GM12878 (cell line): ENCODE results near the gene UBE2E1. TPM values are rescaled to one million over a fixed set of nuclear protein-coding genes. Genes with fewer than 3 reads are reported as not detected.

ENCODE experiments used
- HCFC1 ChIP-seq: fragments of 150-350 bp; IDR thresholded peaks from 2 replicates; pipeline ENCODE4 v1.6.1; 2014; ENCODE audit warnings: low read length
- HSF1 ChIP-seq: fragments of 150-350 bp; IDR thresholded peaks from 2 replicates; pipeline ENCODE4 v1.6.1; 2014; ENCODE audit warnings: mild to moderate bottlenecking, low read depth, low read length
- MLLT1 ChIP-seq: fragments of 450-650 bp; IDR thresholded peaks from 2 replicates; pipeline ENCODE4 v1.6.1; 2016; ENCODE audit warnings: mild to moderate bottlenecking
- RAD21 ChIP-seq: IDR thresholded peaks from 2 replicates; pipeline ENCODE4 v1.6.1; 2011; ENCODE audit warnings: mild to moderate bottlenecking, low read depth, low read length, moderate library complexity; ENCODE audit not compliant: insufficient read depth
- ZNF687 ChIP-seq: fragments of 450-650 bp; IDR thresholded peaks from 2 replicates; pipeline ENCODE4 v1.6.1; 2017; ENCODE audit warnings: mild to moderate bottlenecking, moderate library complexity
- polyA plus RNA-seq, 11 experiments: library from polyadenylated mRNA; depleted of rRNA in 4 of 11; unstranded in 6 of 11; stranded (reverse) in 5 of 11; fragments of >200 nt; fragmentation: Nextera tagmentation in 4 of 11; fragmentation: Illumina TruSeq in 1 of 11; extraction: Ambion mirVana in 4 of 11; extraction: Trizol in 1 of 11; gene quantifications; 1 replicate in 1 of 11; 2 replicates in 10 of 11; pipeline versions ENCODE4 v1.2.1 to v1.2.3, GENCODE V29; 2011 to 2016; ENCODE audit warnings: inconsistent platforms in 2 of 11, missing spikeins in 2 of 11, low read depth in 1 of 11
- total RNA-seq, 4 experiments: library from RNA; depleted of rRNA in 3 of 4; stranded (reverse); fragments of >200 nt in 3 of 4; fragmentation: Illumina TruSeq in 1 of 4; extraction: Trizol in 1 of 4; gene quantifications; 2 replicates each; pipeline versions ENCODE4 v1.2.1 to v1.2.3, GENCODE V29; 2013 to 2021
- TF ChIP-seq, protein P1 (sequence below): fragments of 450-650 bp; formaldehyde crosslinking; IDR thresholded peaks from 2 replicates; pipeline ENCODE4 v1.4.0; 2020; ENCODE audit warnings: mild to moderate bottlenecking, moderate library complexity

UBE2E1 gene
- total and polyA plus RNA-seq, 10 of the 15 experiments (the other 5 are each of a cell fraction or from before 2014, with no cell fraction given), result 18.7 to 425 (median 147) TPM

GRCh38 chr3:23940775-23941174 is 135.0 kb downstream of the UBE2E1 start (continued):
- TF ChIP-seq, protein P1, sequence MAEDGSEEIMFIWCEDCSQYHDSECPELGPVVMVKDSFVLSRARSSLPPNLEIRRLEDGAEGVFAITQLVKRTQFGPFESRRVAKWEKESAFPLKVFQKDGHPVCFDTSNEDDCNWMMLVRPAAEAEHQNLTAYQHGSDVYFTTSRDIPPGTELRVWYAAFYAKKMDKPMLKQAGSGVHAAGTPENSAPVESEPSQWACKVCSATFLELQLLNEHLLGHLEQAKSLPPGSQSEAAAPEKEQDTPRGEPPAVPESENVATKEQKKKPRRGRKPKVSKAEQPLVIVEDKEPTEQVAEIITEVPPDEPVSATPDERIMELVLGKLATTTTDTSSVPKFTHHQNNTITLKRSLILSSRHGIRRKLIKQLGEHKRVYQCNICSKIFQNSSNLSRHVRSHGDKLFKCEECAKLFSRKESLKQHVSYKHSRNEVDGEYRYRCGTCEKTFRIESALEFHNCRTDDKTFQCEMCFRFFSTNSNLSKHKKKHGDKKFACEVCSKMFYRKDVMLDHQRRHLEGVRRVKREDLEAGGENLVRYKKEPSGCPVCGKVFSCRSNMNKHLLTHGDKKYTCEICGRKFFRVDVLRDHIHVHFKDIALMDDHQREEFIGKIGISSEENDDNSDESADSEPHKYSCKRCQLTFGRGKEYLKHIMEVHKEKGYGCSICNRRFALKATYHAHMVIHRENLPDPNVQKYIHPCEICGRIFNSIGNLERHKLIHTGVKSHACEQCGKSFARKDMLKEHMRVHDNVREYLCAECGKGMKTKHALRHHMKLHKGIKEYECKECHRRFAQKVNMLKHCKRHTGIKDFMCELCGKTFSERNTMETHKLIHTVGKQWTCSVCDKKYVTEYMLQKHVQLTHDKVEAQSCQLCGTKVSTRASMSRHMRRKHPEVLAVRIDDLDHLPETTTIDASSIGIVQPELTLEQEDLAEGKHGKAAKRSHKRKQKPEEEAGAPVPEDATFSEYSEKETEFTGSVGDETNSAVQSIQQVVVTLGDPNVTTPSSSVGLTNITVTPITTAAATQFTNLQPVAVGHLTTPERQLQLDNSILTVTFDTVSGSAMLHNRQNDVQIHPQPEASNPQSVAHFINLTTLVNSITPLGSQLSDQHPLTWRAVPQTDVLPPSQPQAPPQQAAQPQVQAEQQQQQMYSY (CRISPR knock-in tag), result no peak
- TF ChIP-seq ZNF687, result no peak
- TF ChIP-seq MLLT1, result no peak
- no peak for TF ChIP-seq RAD21
- TF ChIP-seq HCFC1, result no peak
- no peak for TF ChIP-seq HSF1

Other genes starting within 250 kb of the UBE2E1 start
- 11.4 and 11.5 TPM in 2 replicates for gene NKIRAS1, start 111.0 kb downstream of the UBE2E1 start, total RNA-seq (2014; rRNA removed)
- 13.8 and 14.2 TPM in 2 replicates for gene NKIRAS1, start 111.0 kb downstream of the UBE2E1 start, total RNA-seq (2014; rRNA removed; fragmentation: Illumina TruSeq; extraction: Trizol)
- gene NKIRAS1, start 111.0 kb downstream of the UBE2E1 start, total RNA-seq (2021), result 7.1 and 7.2 TPM in 2 replicates
- 7.9 and 12.9 TPM in 2 replicates for gene NKIRAS1, start 111.0 kb downstream of the UBE2E1 start, polyA plus RNA-seq (2011; rRNA removed)
- 12.4 and 14.1 TPM in 2 replicates for gene NKIRAS1, start 111.0 kb downstream of the UBE2E1 start, polyA plus RNA-seq (2014; fragmentation: Illumina TruSeq; extraction: Trizol)
- 10 to 100 TPM in 1 of 2 experiments, 1 to 10 TPM in 1; 8.9 to 10.2 TPM for gene NKIRAS1, start 111.0 kb downstream of the UBE2E1 start, polyA plus RNA-seq (2014; fragmentation: Nextera tagmentation; extraction: Ambion mirVana)
- gene NKIRAS1, start 111.0 kb downstream of the UBE2E1 start, polyA plus RNA-seq (2014; rRNA removed), result 6.9 and 9.1 TPM in 2 replicates
- 10 to 100 TPM; 13.6 to 17.9 TPM for gene NKIRAS1, start 111.0 kb downstream of the UBE2E1 start, polyA plus RNA-seq (2016; fragmentation: Nextera tagmentation; extraction: Ambion mirVana)
- gene RPL15, start 111.2 kb downstream of the UBE2E1 start, total RNA-seq (2014; rRNA removed), result 3,114 and 3,350 TPM in 2 replicates
- gene RPL15, start 111.2 kb downstream of the UBE2E1 start, total RNA-seq (2014; rRNA removed; fragmentation: Illumina TruSeq; extraction: Trizol), result 3,391 and 3,433 TPM in 2 replicates
- 2,942 and 3,030 TPM in 2 replicates for gene RPL15, start 111.2 kb downstream of the UBE2E1 start, total RNA-seq (2021)
- gene RPL15, start 111.2 kb downstream of the UBE2E1 start, polyA plus RNA-seq (2011; rRNA removed), result 3,424 and 4,734 TPM in 2 replicates
- 2,502 and 4,642 TPM in 2 replicates for gene RPL15, start 111.2 kb downstream of the UBE2E1 start, polyA plus RNA-seq (2014; fragmentation: Illumina TruSeq; extraction: Trizol)
- over 10,000 TPM in 1 of 2 experiments, 1,000 to 10,000 TPM in 1; 6,967 to 10,761 TPM for gene RPL15, start 111.2 kb downstream of the UBE2E1 start, polyA plus RNA-seq (2014; fragmentation: Nextera tagmentation; extraction: Ambion mirVana)
- 5,703 and 6,539 TPM in 2 replicates for gene RPL15, start 111.2 kb downstream of the UBE2E1 start, polyA plus RNA-seq (2014; rRNA removed)
- 1,000 to 10,000 TPM; 2,885 to 2,955 TPM for gene RPL15, start 111.2 kb downstream of the UBE2E1 start, polyA plus RNA-seq (2016; fragmentation: Nextera tagmentation; extraction: Ambion mirVana)
- 2.3 and 2.5 TPM in 2 replicates for gene NR1D2, start 139.3 kb downstream of the UBE2E1 start, total RNA-seq (2014; rRNA removed)
- gene NR1D2, start 139.3 kb downstream of the UBE2E1 start, total RNA-seq (2014; rRNA removed; fragmentation: Illumina TruSeq; extraction: Trizol), result 3.7 TPM in 2 replicates
- 4.5 and 5.3 TPM in 2 replicates for gene NR1D2, start 139.3 kb downstream of the UBE2E1 start, total RNA-seq (2021)
- gene NR1D2, start 139.3 kb downstream of the UBE2E1 start, polyA plus RNA-seq (2011; rRNA removed), result 3.9 and 5.4 TPM in 2 replicates
- gene NR1D2, start 139.3 kb downstream of the UBE2E1 start, polyA plus RNA-seq (2014; fragmentation: Illumina TruSeq; extraction: Trizol), result 3.5 and 5.4 TPM in 2 replicates
- 1 to 10 TPM in 1 of 2 experiments, under 1 TPM in 1; 0.98 to 1.5 TPM for gene NR1D2, start 139.3 kb downstream of the UBE2E1 start, polyA plus RNA-seq (2014; fragmentation: Nextera tagmentation; extraction: Ambion mirVana)
- 1.5 TPM in 2 replicates for gene NR1D2, start 139.3 kb downstream of the UBE2E1 start, polyA plus RNA-seq (2014; rRNA removed)
- gene NR1D2, start 139.3 kb downstream of the UBE2E1 start, polyA plus RNA-seq (2016; fragmentation: Nextera tagmentation; extraction: Ambion mirVana), result 1 to 10 TPM in 1 of 2 experiments, under 1 TPM in 1; 0.67 to 2.7 TPM